AG09319 (cell line): ENCODE measurements around the gene FARSA.

ENCODE experiments used
- DNase-seq: peaks from one replicate; pipeline ENCODE4 v3.0.0-alpha.2; 2010; ENCODE audit warnings: low read depth; ENCODE audit errors: extremely low read depth
- TF ChIP-seq, protein P1 (sequence below): IDR thresholded peaks from 2 replicates; pipeline ENCODE4 v1.5.1; 2011; ENCODE audit warnings: low read depth, mild to moderate bottlenecking, inconsistent platforms, low read length, moderate library complexity

Gene FARSA

GRCh38 chr19:12949363-12950283 lies 16.1 kb upstream of the FARSA start:
- DNase-seq, result no peak
- TF ChIP-seq, protein P1, sequence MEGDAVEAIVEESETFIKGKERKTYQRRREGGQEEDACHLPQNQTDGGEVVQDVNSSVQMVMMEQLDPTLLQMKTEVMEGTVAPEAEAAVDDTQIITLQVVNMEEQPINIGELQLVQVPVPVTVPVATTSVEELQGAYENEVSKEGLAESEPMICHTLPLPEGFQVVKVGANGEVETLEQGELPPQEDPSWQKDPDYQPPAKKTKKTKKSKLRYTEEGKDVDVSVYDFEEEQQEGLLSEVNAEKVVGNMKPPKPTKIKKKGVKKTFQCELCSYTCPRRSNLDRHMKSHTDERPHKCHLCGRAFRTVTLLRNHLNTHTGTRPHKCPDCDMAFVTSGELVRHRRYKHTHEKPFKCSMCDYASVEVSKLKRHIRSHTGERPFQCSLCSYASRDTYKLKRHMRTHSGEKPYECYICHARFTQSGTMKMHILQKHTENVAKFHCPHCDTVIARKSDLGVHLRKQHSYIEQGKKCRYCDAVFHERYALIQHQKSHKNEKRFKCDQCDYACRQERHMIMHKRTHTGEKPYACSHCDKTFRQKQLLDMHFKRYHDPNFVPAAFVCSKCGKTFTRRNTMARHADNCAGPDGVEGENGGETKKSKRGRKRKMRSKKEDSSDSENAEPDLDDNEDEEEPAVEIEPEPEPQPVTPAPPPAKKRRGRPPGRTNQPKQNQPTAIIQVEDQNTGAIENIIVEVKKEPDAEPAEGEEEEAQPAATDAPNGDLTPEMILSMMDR, result no peak

- TF ChIP-seq, protein P1, result no peak
- no peak for DNase-seq
Measured at GRCh38 chr19:12948612-12949362, 15.3 kb upstream of the FARSA start.

DNA sequence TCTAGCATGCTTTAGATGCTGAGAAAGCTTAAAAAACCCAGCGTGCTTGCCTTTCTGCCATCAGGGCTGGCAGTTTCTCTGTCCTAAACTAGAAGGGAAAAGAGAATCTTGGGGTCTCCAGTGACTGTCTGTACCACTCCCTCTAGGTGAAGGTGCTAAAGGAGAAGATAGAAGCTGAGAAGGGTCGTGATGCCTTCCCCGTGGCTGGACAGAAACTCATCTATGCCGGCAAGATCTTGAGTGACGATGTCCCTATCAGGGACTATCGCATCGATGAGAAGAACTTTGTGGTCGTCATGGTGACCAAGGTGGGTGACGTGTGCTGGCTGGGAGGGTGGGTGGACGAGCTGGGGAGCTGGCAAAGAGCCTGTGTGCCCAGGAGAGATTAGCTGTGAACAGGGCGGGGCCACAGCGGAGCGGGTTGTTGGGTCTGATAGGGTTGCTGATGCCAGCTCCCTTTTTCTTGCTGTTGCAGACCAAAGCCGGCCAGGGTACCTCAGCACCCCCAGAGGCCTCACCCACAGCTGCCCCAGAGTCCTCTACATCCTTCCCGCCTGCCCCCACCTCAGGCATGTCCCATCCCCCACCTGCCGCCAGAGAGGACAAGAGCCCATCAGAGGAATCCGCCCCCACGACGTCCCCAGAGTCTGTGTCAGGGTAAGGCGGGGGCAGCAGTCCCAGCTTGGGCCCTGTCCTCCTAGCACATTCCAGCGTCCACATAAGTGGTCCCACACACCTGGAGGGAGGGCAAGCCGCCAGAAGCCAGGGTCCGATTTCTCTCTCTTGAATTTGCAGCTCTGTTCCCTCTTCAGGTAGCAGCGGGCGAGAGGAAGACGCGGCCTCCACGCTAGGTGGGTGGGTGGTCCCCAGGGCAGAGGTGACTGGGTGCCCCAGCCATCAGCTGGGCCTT lies 14.4 kb upstream of the FARSA start:
- TF ChIP-seq, protein P1, result no peak
- no peak for DNase-seq

DNA sequence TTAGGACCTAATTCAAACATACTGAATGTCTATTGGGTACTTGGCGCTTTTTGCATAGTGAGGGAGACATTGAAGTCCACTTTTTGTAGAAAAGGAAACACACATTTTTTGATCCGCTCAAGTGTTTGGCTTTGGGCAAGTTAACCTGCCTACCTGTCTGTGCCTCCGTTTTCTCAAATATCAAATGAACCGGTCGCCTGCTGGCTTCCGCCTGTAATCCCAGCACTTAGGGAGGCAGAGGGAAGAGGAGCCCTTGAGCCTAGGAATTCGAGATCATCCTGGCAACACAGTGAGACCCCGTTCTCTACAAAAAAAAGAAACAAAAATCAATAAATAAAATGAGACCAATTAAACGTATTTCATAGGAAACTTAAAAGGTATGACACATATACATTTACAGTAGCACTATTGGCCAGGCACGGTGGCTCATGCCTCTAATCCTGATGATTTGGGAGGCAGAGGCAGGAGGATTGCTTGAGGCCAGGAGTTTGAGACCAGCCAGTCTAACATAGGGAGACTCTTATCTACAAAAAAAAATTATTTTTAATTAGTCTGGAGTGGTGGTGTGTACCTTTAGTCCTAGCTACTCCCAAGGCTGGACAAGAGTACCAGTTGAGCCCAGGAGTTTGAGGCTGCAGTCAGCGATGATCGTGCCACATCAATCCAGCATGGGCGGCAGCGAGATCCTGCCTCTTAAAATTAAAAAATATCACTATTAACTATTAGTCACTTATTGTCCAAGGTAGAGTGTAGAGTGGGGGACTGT lies 13.4 kb upstream of the FARSA start:
- TF ChIP-seq, protein P1, result no peak
- no peak for DNase-seq

DNA sequence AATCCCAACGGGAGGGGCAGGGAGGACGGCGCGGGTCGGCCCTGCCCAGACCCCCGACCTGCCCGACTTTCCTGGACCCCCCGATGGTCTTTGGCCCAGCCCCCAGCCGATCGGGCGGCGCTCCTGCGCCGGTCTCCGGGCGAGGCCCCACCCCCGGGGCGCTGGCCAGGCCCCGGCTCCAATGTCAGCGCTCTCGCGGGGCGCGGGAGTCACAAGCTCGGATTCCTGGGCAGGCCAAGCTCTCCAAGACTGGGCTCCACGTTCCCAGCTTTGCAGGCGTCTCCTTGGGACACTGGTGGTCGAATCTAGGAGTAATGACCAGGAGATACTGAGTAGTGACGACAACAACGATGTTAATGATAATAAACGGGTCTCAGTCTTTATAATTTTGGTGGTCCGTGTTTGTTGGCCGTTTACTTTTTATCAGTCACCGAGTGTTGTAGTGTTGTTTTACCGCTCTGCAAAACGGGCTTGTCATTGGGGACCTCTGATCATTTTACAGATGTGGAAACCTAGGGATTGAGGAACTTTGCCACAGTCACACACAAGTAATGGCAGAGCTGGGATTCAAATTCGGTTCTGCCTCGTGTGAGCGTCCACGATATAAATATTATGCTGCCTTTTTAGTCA lies 12.7 kb upstream of the FARSA start:
- DNase-seq, result peak; percentile 52
- TF ChIP-seq, protein P1, result no peak

GRCh38 chr19:12945479-12946091 lies 12.1 kb upstream of the FARSA start, which contains the start of gene RAD23A:
TSS of gene RAD23A (plus strand) at chr19:12945862. CDS start at chr19:12945949, 87 bp downstream.
- peak; percentile 95 for DNase-seq
- TF ChIP-seq, protein P1, result no peak
